NCI-H460 (cell line): ENCODE data around the gene NGFR. TPM values are rescaled to one million over a fixed set of nuclear protein-coding genes. Genes with fewer than 3 reads are reported as not detected.

Source experiments
- DNase-seq: peaks from one replicate; pipeline ENCODE4 v3.0.0-alpha.2; 2016; ENCODE audit warnings: low read depth; ENCODE audit errors: extremely low read depth
- total RNA-seq: library from RNA; depleted of rRNA; stranded (reverse); fragments of >200 nt; shearing (Covaris generic); gene quantifications from 2 replicates; pipeline ENCODE4 v1.2.3, GENCODE V29; 2014

The NGFR gene
- total RNA-seq, 1 experiment from 2014 or later = 0.07 TPM

GRCh38 chr17:49468811-49469385 lies 26.2 kb upstream of the NGFR start:
- DNase-seq = no peak

- DNase-seq = no peak
These were observed 25.0 kb upstream of the NGFR start for GRCh38 chr17:49469831-49470810.

- DNase-seq = no peak
These were observed 23.9 kb upstream of the NGFR start for GRCh38 chr17:49471089-49471683.

GRCh38 chr17:49471769-49472168 lies 23.3 kb upstream of the NGFR start:
- no peak for DNase-seq

GRCh38 chr17:49472527-49472926 lies 22.6 kb upstream of the NGFR start:
- no peak for DNase-seq

GRCh38 chr17:49473900-49474751 lies 21.0 kb upstream of the NGFR start:
- DNase-seq = no peak

GRCh38 chr17:49477709-49478108 lies 17.4 kb upstream of the NGFR start:
- DNase-seq = no peak

- DNase-seq = no peak
These were observed 14.1 kb upstream of the NGFR start for GRCh38 chr17:49480836-49481615.

GRCh38 chr17:49482144-49482817 lies 12.8 kb upstream of the NGFR start:
- no peak for DNase-seq

GRCh38 chr17:49483599-49484509 lies 11.2 kb upstream of the NGFR start:
- DNase-seq = no peak

GRCh38 chr17:49484588-49484987 lies 10.5 kb upstream of the NGFR start:
- DNase-seq = no peak

- DNase-seq = no peak
These were observed 9.0 kb upstream of the NGFR start for GRCh38 chr17:49486012-49486641.

- no peak for DNase-seq
These were observed 7.9 kb upstream of the NGFR start for GRCh38 chr17:49487183-49487582.

- no peak for DNase-seq
These were observed 6.5 kb upstream of the NGFR start for GRCh38 chr17:49488612-49489011.

- no peak for DNase-seq
These were observed 5.7 kb upstream of the NGFR start for GRCh38 chr17:49489348-49489747.

GRCh38 chr17:49490276-49490675 lies 4.8 kb upstream of the NGFR start:
- DNase-seq = no peak

- no peak for DNase-seq
These were observed 3.8 kb upstream of the NGFR start for GRCh38 chr17:49491192-49491769.
